GM19239 (cell line): ENCODE results near the gene RGPD5.
"Not testable (repeated sequence)": the region's sequence is repeated elsewhere in the genome, so short reads cannot be mapped to it uniquely, and the experiment has no call there.

ENCODE experiments used
- DNase-seq: peaks from one replicate; pipeline ENCODE4 v3.0.0; 2011; ENCODE audit warnings: low spot score; ENCODE audit not compliant: insufficient read length
- FAIRE-seq: peaks from 2 replicates; lab custom pipeline; 2011; peaks lifted over from hg19 to GRCh38; lab: Jason Lieb, UNC

The RGPD5 gene

GRCh38 chr2:109889909-109890308 is 95.8 kb downstream of the RGPD5 start:
- not testable (repeated sequence) for DNase-seq, FAIRE-seq

GRCh38 chr2:109891024-109891423 is 96.9 kb downstream of the RGPD5 start:
- FAIRE-seq, DNase-seq: not testable (repeated sequence)

GRCh38 chr2:109893736-109894135 is 99.6 kb downstream of the RGPD5 start:
- not testable (repeated sequence) for DNase-seq, FAIRE-seq

GRCh38 chr2:109894141-109894540 is 100.0 kb downstream of the RGPD5 start:
- FAIRE-seq, DNase-seq: not testable (repeated sequence)

GRCh38 chr2:109895090-109895869 is 101.2 kb downstream of the RGPD5 start:
- DNase-seq, FAIRE-seq: not testable (repeated sequence)

- not testable (repeated sequence) for FAIRE-seq, DNase-seq
Measured at GRCh38 chr2:109896212-109896611, 102.1 kb downstream of the RGPD5 start.

GRCh38 chr2:109897769-109898461 is 103.8 kb downstream of the RGPD5 start:
- DNase-seq, FAIRE-seq: not testable (repeated sequence)

GRCh38 chr2:109898462-109899336 is 104.6 kb downstream of the RGPD5 start, which contains the start of gene LIMS3:
LIMS3 (plus strand) TSS chr2:109898688; CDS start chr2:109898729, 41 bp downstream.
- DNase-seq, FAIRE-seq: not testable (repeated sequence)

- FAIRE-seq, DNase-seq: not testable (repeated sequence)
Measured at GRCh38 chr2:109905796-109906195, 111.7 kb downstream of the RGPD5 start.
